Stomach (tissue), 4 donors: Measurements from ENCODE around the gene EIF1.

ENCODE experiments used
- CTCF ChIP-seq, 7 experiments: fragments of 450-650 bp in 4 of 7; fragments of 200-600 bp in 3 of 7; sonication (generic) in 3 of 7; IDR thresholded peaks; one replicate each; pipeline ENCODE4 v1.5.1; 2016 to 2019; ENCODE audit warnings: antibody characterized with exemption in 7 of 7, control low read depth in 2 of 7, mild to moderate bottlenecking in 1 of 7
- POLR2A ChIP-seq, 4 donors: fragments of 450-650 bp; IDR thresholded peaks; one replicate each; pipeline ENCODE4 v1.6.1; 2016; ENCODE audit warnings: antibody characterized with exemption in 4 of 4, control low read depth in 2 of 4, mild to moderate bottlenecking in 1 of 4, moderate library complexity in 1 of 4
- POLR2AphosphoS5 ChIP-seq, 3 donors: sonication (generic); formaldehyde crosslinking; IDR thresholded peaks; one replicate each; pipeline ENCODE4 v1.6.1; 2016; ENCODE audit warnings: antibody characterized with exemption in 3 of 3

- TF ChIP-seq POLR2A (IDR thresholded peaks at IDR 0.05): no peak
- TF ChIP-seq CTCF (IDR thresholded peaks at IDR 0.05): peak in 5 of 7 experiments; percentile 97 to 98 (median 97)
- peak in 1 of 3 donors; percentile 50 for TF ChIP-seq POLR2AphosphoS5 (IDR thresholded peaks at IDR 0.05)
These were observed 21.9 kb upstream of the EIF1 start for GRCh38 chr17:41666708-41667279.
